Measurements from ENCODE around the gene TMPRSS11F.

Gene TMPRSS11F

DNA sequence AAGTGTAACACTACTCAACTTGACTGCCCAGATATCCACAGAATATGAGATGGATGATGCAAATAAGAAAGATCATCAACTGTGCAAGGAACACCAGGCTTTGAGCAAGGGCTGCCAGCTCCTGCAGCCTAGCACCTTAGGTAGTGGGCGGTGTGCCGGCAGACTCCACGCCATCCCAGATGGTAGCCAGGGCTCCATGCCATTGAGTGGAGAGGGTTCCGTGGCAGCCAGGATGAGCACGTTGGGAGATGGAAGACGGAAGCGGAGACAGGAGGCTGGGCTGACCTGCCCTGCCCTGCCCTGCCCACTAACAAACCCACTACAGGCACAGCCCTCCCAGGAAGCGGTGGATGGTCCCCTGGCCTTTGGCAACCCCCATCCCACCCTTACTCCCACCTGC lies 51.9 kb downstream of the TMPRSS11F start:
- in situ Hi-C loops (cut with MboI; ENCODE audit: low sequenced_read_pairs), result no loop called here

- in situ Hi-C loops (cut with MboI; ENCODE audit: low sequenced_read_pairs), result no loop called here
Observed at GRCh38 chr4:68077301-68077700, 52.4 kb downstream of the TMPRSS11F start.

DNA sequence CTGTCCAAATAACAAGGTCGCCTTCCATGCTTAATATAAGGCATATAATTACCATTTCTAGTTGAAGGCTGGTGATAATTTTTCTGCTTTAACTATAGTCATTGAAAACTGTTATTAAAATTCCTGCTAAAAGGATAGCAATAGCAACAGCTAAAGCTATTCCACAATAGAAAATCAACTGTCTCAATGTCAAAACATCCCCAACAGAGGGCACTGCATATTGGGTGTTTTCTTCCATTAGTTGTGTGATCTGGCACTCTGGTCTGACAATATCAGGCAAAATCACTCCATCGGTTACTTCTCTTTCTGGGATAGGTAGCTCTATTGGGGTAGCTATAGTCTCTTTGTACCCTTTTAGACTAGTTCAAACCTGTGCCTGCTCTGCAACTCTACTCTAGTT lies 53.5 kb downstream of the TMPRSS11F start:
- in situ Hi-C loops (cut with MboI; ENCODE audit: low sequenced_read_pairs), result no loop called here

DNA sequence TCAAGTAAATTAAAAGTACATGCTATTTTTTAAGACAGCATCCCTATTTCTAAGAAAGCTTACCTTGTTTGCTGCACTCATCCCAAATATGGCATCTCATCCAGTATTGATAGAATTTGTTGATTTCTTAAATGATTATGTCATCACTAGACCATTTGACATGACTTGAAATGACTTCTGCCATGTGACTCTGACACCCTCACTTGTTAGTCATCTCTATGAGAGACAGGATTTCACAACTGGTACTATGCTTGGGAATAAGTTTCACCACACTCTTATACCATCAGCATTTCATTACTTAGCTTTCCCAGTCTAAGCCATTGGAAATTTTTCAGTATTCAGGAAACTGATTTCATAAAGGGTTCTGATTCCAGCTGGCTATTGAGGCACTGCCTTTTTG lies 55.3 kb downstream of the TMPRSS11F start:
- in situ Hi-C loops (cut with MboI; ENCODE audit: low sequenced_read_pairs), result no loop called here

GRCh38 chr4:68070302-68070701 lies 59.4 kb downstream of the TMPRSS11F start:
- in situ Hi-C loops (cut with MboI; ENCODE audit: low sequenced_read_pairs), result no loop called here

- in situ Hi-C loops (cut with MboI; ENCODE audit: low sequenced_read_pairs), result no loop called here
Observed at GRCh38 chr4:68062501-68062900, 67.2 kb downstream of the TMPRSS11F start.

- in situ Hi-C loops (cut with MboI; ENCODE audit: low sequenced_read_pairs), result no loop called here
Observed at GRCh38 chr4:68038272-68038671, 91.4 kb downstream of the TMPRSS11F start.

GRCh38 chr4:68021185-68021584 lies 108.5 kb downstream of the TMPRSS11F start:
- in situ Hi-C loops (cut with MboI; ENCODE audit: low sequenced_read_pairs), result no loop called here

GRCh38 chr4:68011684-68012083 lies 118.0 kb downstream of the TMPRSS11F start:
- in situ Hi-C loops (cut with MboI; ENCODE audit: low sequenced_read_pairs), result no loop called here
